Liver (tissue), 9 donors: ENCODE results near the gene COPA. TPM values are rescaled to one million over a fixed set of nuclear protein-coding genes. Genes with fewer than 3 reads are reported as not detected.

Experiments used
- DNase-seq: peaks from one replicate; pipeline ENCODE4 v3.0.0-alpha.2; 2017; ENCODE audit warnings: low spot score
- H3K27ac ChIP-seq, 2 donors: one replicate each; pipeline ENCODE4 v1.7.0; 2013; ENCODE audit warnings: inconsistent platforms in 2 of 2, low read length in 2 of 2, control low read depth in 1 of 2, low read depth in 1 of 2, mild to moderate bottlenecking in 1 of 2
- H3K27me3 ChIP-seq, 4 donors: one replicate each; pipeline versions ENCODE4 v1.6.1 to v1.7.0; 2013; ENCODE audit warnings: low read length in 3 of 4, inconsistent platforms in 1 of 4, mild to moderate bottlenecking in 1 of 4, moderate library complexity in 1 of 4; ENCODE audit not compliant: control insufficient read depth in 4 of 4, insufficient read depth in 4 of 4
- H3K36me3 ChIP-seq, 4 donors: one replicate each; pipeline versions ENCODE4 v1.6.1 to v1.7.0; 2013; ENCODE audit warnings: low read length in 3 of 4, mild to moderate bottlenecking in 3 of 4, low read depth in 1 of 4, moderate library complexity in 1 of 4; ENCODE audit not compliant: control insufficient read depth in 4 of 4, insufficient read depth in 3 of 4
- H3K4me1 ChIP-seq, 4 donors: one replicate each; pipeline versions ENCODE4 v1.6.1 to v1.7.0; 2013; ENCODE audit warnings: low read length in 3 of 4, mild to moderate bottlenecking in 3 of 4, moderate library complexity in 1 of 4; ENCODE audit not compliant: control insufficient read depth in 4 of 4, insufficient read depth in 4 of 4
- H3K4me3 ChIP-seq, 3 donors: one replicate each; pipeline versions ENCODE4 v1.6.1 to v1.7.0; 2013; ENCODE audit warnings: low read length in 3 of 3, control low read depth in 1 of 3, low read depth in 1 of 3, mild to moderate bottlenecking in 1 of 3
- H3K9ac ChIP-seq, 2 donors: one replicate each; pipeline ENCODE4 v1.7.0; 2013; ENCODE audit warnings: low read length in 2 of 2, mild to moderate bottlenecking in 2 of 2, moderate library complexity in 2 of 2, control low read depth in 1 of 2, low read depth in 1 of 2
- H3K9me3 ChIP-seq, 4 donors: one replicate each; pipeline versions ENCODE4 v1.6.1 to v1.7.0; 2013; ENCODE audit warnings: low read length in 3 of 4; ENCODE audit not compliant: control insufficient read depth in 4 of 4
- FOXA1 ChIP-seq: IDR thresholded peaks from 2 replicates; pipeline ENCODE4 v1.6.1; 2016; ENCODE audit warnings: antibody characterized with exemption
- FOXA2 ChIP-seq: IDR thresholded peaks from 2 replicates; pipeline ENCODE4 v1.6.1; 2016; ENCODE audit warnings: antibody characterized with exemption
- HNF4A ChIP-seq, 2 donors: conservative IDR thresholded peaks; 2 replicates each; pipeline ENCODE4 v1.6.1; 2016; ENCODE audit warnings: antibody characterized with exemption in 2 of 2, mild to moderate bottlenecking in 2 of 2
- JUND ChIP-seq, 2 donors: IDR thresholded peaks; 2 replicates each; pipeline ENCODE4 v1.6.1; 2016; ENCODE audit warnings: antibody characterized with exemption in 2 of 2
- NR2F2 ChIP-seq: IDR thresholded peaks from 2 replicates; pipeline ENCODE4 v1.6.1; 2016; ENCODE audit warnings: antibody characterized with exemption
- RAD21 ChIP-seq, 2 donors: IDR thresholded peaks; 2 replicates each; pipeline ENCODE4 v1.6.1; 2016; ENCODE audit warnings: antibody characterized with exemption in 2 of 2, mild to moderate bottlenecking in 2 of 2
- RXRA ChIP-seq, 2 donors: IDR thresholded peaks; 2 replicates each; pipeline ENCODE4 v1.6.1; 2017 to 2018; ENCODE audit warnings: antibody characterized with exemption in 2 of 2, mild to moderate bottlenecking in 1 of 2
- TAF1 ChIP-seq: conservative IDR thresholded peaks from 2 replicates; pipeline ENCODE4 v1.6.1; 2016; ENCODE audit warnings: antibody characterized with exemption, mild to moderate bottlenecking
- WGBS: extraction: QIAGEN DNeasy Blood & Tissue Kit; methylation state at CpG from one replicate; pipeline ENCODE4 v1.1.7; 2013; 5-methylcytosine and 5-hydroxymethylcytosine counted together
- polyA plus RNA-seq, 2 donors: library from polyadenylated mRNA; stranded (reverse) in 1 of 2; unstranded in 1 of 2; fragments of 200-250 nt in 1 of 2; fragments of >200 nt in 1 of 2; fragmentation: Nextera tagmentation in 1 of 2; extraction: Ambion mirVana in 1 of 2; gene quantifications; one replicate each; pipeline versions ENCODE4 v1.2.1 to v1.2.3, GENCODE V29; 2013 to 2015
- total RNA-seq, 2 donors: library from RNA; depleted of rRNA; stranded (reverse); fragments of >200 nt; gene quantifications; one replicate each; pipeline ENCODE4 v1.2.3, GENCODE V29; 2014
- TF ChIP-seq, protein P1 (sequence below): IDR thresholded peaks from 2 replicates; pipeline ENCODE4 v1.6.1; 2016; ENCODE audit warnings: antibody characterized with exemption, mild to moderate bottlenecking
- TF ChIP-seq, protein P2 (sequence below): IDR thresholded peaks from 2 replicates; pipeline ENCODE4 v1.6.1; 2016; ENCODE audit warnings: antibody characterized with exemption
- TF ChIP-seq, protein P3 (sequence below): IDR thresholded peaks from 2 replicates; pipeline ENCODE4 v1.6.1; 2016; ENCODE audit warnings: antibody characterized with exemption
- TF ChIP-seq, protein P4 (sequence below): IDR thresholded peaks from 2 replicates; pipeline ENCODE4 v1.6.1; 2016; ENCODE audit warnings: antibody characterized with exemption
- donor health status: healthy.
- donor health status: healthy.
- donor health status: healthy.
- donor health status: healthy.
- donor health status: healthy.

The COPA gene
- total and polyA plus RNA-seq, 4 donors: 46.8 to 145 (median 75.9) TPM

DNA sequence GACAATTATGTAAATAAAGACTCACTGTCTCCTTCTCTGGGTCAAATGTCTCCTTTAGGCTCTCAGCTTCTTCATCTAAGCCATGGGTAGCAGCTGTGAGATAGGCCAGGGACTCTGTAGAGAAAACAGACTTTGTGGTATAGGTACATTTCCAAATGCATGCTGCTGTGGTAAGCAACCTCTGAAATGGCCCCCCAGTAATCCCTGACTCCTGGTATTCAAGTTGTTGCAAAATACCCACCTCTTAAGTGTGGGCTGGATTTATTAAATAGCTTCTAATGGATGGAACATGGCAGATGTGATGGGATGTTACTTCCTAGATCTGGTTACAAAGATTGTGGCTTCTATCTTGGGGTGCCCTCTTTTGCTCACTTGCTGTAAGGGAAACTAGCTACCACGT lies 47.0 kb downstream of the COPA start:
- Histone ChIP-seq H3K27me3 (no peaks in the 10 kb centered on the region), H3K36me3 (peaks cover 16 to 88% (median 81%) of the 10 kb centered on the region in 4 donors)

DNA sequence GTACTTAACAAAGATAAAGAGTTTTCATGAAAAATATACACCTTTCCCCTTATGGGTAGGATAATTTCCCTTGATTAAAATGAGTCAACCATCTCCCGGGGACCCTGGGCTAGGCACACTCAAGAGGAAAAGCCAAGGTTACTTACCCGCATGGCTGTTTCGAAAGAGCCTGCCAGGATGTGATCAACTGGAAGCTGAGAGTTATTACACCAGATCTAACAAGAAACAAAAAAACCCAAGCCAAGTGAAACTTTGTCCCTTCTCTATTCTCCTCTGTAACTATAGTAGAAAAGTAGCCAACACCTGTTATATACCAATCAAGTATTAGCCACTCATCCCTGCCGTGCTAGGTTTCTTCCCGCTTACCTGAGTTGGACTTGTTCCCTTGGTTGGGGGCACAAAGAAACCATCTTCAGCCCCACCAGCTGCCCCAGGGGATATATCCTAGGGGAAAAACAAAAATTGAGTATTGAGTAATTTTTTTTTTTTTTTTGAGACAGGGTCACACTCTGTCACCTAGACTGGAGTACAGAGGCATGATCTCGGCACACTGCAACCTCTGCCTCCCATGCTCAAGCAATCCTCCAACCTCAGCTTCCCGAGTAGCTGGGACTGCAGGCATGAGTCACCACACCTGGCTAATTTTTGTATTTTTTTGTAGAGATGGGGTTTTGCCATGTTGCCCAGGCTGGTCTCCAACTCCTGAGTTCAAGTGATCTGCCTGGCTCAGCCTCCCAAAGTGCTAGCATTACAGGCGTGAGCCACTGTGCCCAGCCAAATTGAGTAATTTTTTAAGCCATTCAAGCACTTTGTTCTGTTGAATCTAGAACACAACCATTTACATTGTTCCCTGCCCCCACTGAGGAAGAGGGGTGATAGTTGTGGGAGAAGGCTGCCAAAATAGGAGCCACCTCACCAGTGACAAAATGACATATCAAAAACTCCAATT lies 49.8 kb downstream of the COPA start:
- Histone ChIP-seq H3K36me3 (peaks cover 18 to 88% (median 87%) of the 10 kb centered on the region in 4 donors), H3K9ac (no peak overlapping the region), H3K4me1 (peaks cover 0 to 24% (median 12%) of the 10 kb centered on the region in 4 donors), H3K27ac (peak overlapping the region; percentile 6 to 34), H3K27me3 (no peaks in the 10 kb centered on the region), H3K9me3 (no peaks in the 10 kb centered on the region), H3K4me3 (no peak overlapping the region)
- TF ChIP-seq, protein P1, sequence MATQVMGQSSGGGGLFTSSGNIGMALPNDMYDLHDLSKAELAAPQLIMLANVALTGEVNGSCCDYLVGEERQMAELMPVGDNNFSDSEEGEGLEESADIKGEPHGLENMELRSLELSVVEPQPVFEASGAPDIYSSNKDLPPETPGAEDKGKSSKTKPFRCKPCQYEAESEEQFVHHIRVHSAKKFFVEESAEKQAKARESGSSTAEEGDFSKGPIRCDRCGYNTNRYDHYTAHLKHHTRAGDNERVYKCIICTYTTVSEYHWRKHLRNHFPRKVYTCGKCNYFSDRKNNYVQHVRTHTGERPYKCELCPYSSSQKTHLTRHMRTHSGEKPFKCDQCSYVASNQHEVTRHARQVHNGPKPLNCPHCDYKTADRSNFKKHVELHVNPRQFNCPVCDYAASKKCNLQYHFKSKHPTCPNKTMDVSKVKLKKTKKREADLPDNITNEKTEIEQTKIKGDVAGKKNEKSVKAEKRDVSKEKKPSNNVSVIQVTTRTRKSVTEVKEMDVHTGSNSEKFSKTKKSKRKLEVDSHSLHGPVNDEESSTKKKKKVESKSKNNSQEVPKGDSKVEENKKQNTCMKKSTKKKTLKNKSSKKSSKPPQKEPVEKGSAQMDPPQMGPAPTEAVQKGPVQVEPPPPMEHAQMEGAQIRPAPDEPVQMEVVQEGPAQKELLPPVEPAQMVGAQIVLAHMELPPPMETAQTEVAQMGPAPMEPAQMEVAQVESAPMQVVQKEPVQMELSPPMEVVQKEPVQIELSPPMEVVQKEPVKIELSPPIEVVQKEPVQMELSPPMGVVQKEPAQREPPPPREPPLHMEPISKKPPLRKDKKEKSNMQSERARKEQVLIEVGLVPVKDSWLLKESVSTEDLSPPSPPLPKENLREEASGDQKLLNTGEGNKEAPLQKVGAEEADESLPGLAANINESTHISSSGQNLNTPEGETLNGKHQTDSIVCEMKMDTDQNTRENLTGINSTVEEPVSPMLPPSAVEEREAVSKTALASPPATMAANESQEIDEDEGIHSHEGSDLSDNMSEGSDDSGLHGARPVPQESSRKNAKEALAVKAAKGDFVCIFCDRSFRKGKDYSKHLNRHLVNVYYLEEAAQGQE: no peak
- TF ChIP-seq RXRA (IDR thresholded peaks at IDR 0.05) (peak in 1 of 2 donors; percentile 8), HNF4A (conservative IDR thresholded peaks at IDR 0.05) (peak in 1 of 2 donors; percentile 22)
- 54% methylated on average over 8 of the region's 8 CpGs for WGBS
- DNase-seq: no peak

More for the DNA sequence above, 47.0 kb downstream of the COPA start:
- H3K4me1 ChIP-seq: peaks cover 0 to 14% (median 3%) of the 10 kb centered on the region in 4 donors
- TF ChIP-seq NR2F2: no peak
- TF ChIP-seq HNF4A (conservative IDR thresholded peaks at IDR 0.05): no peak
- TF ChIP-seq FOXA1: no peak
- TF ChIP-seq, protein P1: no peak
- TF ChIP-seq TAF1: no peak
- no peak for TF ChIP-seq JUND (IDR thresholded peaks at IDR 0.05)
- TF ChIP-seq, protein P2, sequence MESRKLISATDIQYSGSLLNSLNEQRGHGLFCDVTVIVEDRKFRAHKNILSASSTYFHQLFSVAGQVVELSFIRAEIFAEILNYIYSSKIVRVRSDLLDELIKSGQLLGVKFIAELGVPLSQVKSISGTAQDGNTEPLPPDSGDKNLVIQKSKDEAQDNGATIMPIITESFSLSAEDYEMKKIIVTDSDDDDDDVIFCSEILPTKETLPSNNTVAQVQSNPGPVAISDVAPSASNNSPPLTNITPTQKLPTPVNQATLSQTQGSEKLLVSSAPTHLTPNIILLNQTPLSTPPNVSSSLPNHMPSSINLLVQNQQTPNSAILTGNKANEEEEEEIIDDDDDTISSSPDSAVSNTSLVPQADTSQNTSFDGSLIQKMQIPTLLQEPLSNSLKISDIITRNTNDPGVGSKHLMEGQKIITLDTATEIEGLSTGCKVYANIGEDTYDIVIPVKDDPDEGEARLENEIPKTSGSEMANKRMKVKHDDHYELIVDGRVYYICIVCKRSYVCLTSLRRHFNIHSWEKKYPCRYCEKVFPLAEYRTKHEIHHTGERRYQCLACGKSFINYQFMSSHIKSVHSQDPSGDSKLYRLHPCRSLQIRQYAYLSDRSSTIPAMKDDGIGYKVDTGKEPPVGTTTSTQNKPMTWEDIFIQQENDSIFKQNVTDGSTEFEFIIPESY: no peak
- TF ChIP-seq, protein P3, sequence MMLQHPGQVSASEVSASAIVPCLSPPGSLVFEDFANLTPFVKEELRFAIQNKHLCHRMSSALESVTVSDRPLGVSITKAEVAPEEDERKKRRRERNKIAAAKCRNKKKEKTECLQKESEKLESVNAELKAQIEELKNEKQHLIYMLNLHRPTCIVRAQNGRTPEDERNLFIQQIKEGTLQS: no peak
- TF ChIP-seq, protein P4, sequence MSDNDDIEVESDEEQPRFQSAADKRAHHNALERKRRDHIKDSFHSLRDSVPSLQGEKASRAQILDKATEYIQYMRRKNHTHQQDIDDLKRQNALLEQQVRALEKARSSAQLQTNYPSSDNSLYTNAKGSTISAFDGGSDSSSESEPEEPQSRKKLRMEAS: no peak
- no peak for TF ChIP-seq FOXA2
- TF ChIP-seq RXRA (IDR thresholded peaks at IDR 0.05): no peak
- no peak for TF ChIP-seq RAD21 (IDR thresholded peaks at IDR 0.05)
- no peak for DNase-seq
- H3K27ac ChIP-seq: no peak overlapping the region
- no peak overlapping the region for H3K9ac ChIP-seq
- WGBS: 97% methylated on average over 1 of the region's 1 CpG
- H3K9me3 ChIP-seq: no peaks in the 10 kb centered on the region
- H3K4me3 ChIP-seq: no peak overlapping the region
